Ascending aorta (tissue), 2 donors: ENCODE results near the gene PIKFYVE. TPM values are rescaled to one million over a fixed set of nuclear protein-coding genes. Genes with fewer than 3 reads are reported as not detected.
A peak's percentile ranks its signal among the peaks of the same experiment; 100 is the strongest.

Experiments used
- DNase-seq, 2 donors: peaks; one replicate each; pipeline ENCODE4 v3.0.0-alpha.2; 2019; ENCODE audit warnings: low spot score in 2 of 2
- H3K27ac ChIP-seq, 2 donors: fragments of 200-600 bp; sonication (generic); one replicate each; pipeline ENCODE4 v1.5.1; 2016 to 2017; ENCODE audit warnings: mild to moderate bottlenecking in 1 of 2
- H3K27me3 ChIP-seq: fragments of 200-600 bp; sonication (generic); one replicate; pipeline ENCODE4 v1.5.1; 2017
- H3K36me3 ChIP-seq, 2 donors: fragments of 200-600 bp; sonication (generic); one replicate each; pipeline ENCODE4 v1.5.1; 2016
- H3K4me1 ChIP-seq, 2 donors: fragments of 200-600 bp; sonication (generic); one replicate each; pipeline ENCODE4 v1.5.1; 2016 to 2017; ENCODE audit warnings: mild to moderate bottlenecking in 1 of 2
- H3K4me3 ChIP-seq, 2 donors: fragments of 200-600 bp; sonication (generic); one replicate each; pipeline ENCODE4 v1.5.1; 2016 to 2017; ENCODE audit warnings: mild to moderate bottlenecking in 1 of 2
- H3K9me3 ChIP-seq, 2 donors: fragments of 200-600 bp; sonication (generic); one replicate each; pipeline ENCODE4 v1.5.1; 2016
- CTCF ChIP-seq, 3 experiments: fragments of 200-600 bp in 2 of 3; fragments of 450-650 bp in 1 of 3; sonication (generic) in 2 of 3; IDR thresholded peaks; one replicate each; pipeline ENCODE4 v1.5.1; 2016 to 2019; ENCODE audit warnings: antibody characterized with exemption in 3 of 3, mild to moderate bottlenecking in 1 of 3, moderate library complexity in 1 of 3
- intact Hi-C: fragments of 100-400 bp; cut with DNase I; formaldehyde crosslinking; loops from one replicate; pipeline ENCODE4 v1.15.1; 2023
- total RNA-seq: library from RNA; depleted of rRNA; stranded (reverse); fragments of >200 nt; gene quantifications from one replicate; pipeline ENCODE4 v1.1.0, GENCODE V29; 2016

Gene PIKFYVE
- total RNA-seq, 1 donor from 2014 or later, result 12.0 TPM

DNA sequence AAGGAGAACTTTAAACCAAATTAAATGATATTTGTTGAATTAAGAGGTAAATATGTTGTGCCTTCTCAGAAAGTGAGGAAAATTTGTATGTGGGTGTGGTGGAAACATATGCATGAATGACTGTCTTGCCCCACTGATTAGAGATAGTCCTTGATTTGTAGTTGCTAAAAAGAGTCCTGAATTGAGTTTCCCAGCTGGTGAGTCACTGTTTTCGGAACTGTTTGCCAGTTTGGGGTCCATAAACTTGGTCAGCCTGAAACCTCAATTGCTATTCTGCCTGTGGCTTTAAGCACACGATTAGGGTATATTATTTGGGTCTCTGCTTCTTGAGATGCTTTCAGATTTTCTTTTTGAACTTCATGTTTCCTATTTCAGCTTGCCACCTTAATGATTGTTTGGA is 53.3 kb downstream of the PIKFYVE start:
- peaks cover 3 to 34% of the 10 kb centered on the region in 2 donors for H3K36me3 ChIP-seq
- no peak for TF ChIP-seq CTCF (IDR thresholded peaks at IDR 0.05)
- H3K4me1 ChIP-seq, result peaks cover 3 to 25% of the 10 kb centered on the region in 2 donors
- DNase-seq, result no peak
- peak overlapping the region; percentile 70 to 87 for H3K27ac ChIP-seq
- no peak overlapping the region for H3K4me3 ChIP-seq
- intact Hi-C loops, result loop anchor here (5.0 kb wide), 1 partner anchor 52 kb away; the partner anchor contains the start of gene PIKFYVE
- no peaks in the 10 kb centered on the region for H3K27me3 ChIP-seq
- no peaks in the 10 kb centered on the region for H3K9me3 ChIP-seq

- intact Hi-C loops, result no loop called here
Measured at GRCh38 chr2:208320686-208321085, 54.6 kb downstream of the PIKFYVE start.

GRCh38 chr2:208326016-208326415 is 60.0 kb downstream of the PIKFYVE start:
- H3K36me3 ChIP-seq, result peaks cover 37 to 50% of the 10 kb centered on the region in 2 donors
- H3K27ac ChIP-seq, result no peak overlapping the region
- no peak for TF ChIP-seq CTCF (IDR thresholded peaks at IDR 0.05)
- DNase-seq, result no peak
- intact Hi-C loops, result no loop called here
- no peak overlapping the region for H3K4me3 ChIP-seq
- H3K4me1 ChIP-seq, result peaks cover 2 to 8% of the 10 kb centered on the region in 2 donors
- no peaks in the 10 kb centered on the region for H3K27me3 ChIP-seq
- H3K9me3 ChIP-seq, result no peaks in the 10 kb centered on the region

More at GRCh38 chr2:208320686-208321085, 54.6 kb downstream of the PIKFYVE start:
- Histone ChIP-seq H3K36me3 (peaks cover 9 to 34% of the 10 kb centered on the region in 2 donors), H3K27me3 (no peaks in the 10 kb centered on the region), H3K4me3 (peak overlapping the region in 1 of 2 donors; percentile 25), H3K27ac (peak overlapping the region; percentile 70 to 87), H3K9me3 (no peaks in the 10 kb centered on the region), H3K4me1 (peaks cover 3 to 25% of the 10 kb centered on the region in 2 donors)
- peak; percentile 27 to 77 for DNase-seq
- no peak for TF ChIP-seq CTCF (IDR thresholded peaks at IDR 0.05)

GRCh38 chr2:208329485-208329884 is 63.4 kb downstream of the PIKFYVE start:
- Histone ChIP-seq H3K9me3 (no peaks in the 10 kb centered on the region), H3K27me3 (no peaks in the 10 kb centered on the region), H3K36me3 (peaks cover 52 to 64% of the 10 kb centered on the region in 2 donors), H3K4me1 (no peaks in the 10 kb centered on the region), H3K4me3 (no peak overlapping the region), H3K27ac (no peak overlapping the region)
- intact Hi-C loops, result no loop called here
- TF ChIP-seq CTCF (IDR thresholded peaks at IDR 0.05), result no peak
- no peak for DNase-seq

- DNase-seq, result no peak
- no peak for TF ChIP-seq CTCF (IDR thresholded peaks at IDR 0.05)
- Histone ChIP-seq H3K9me3 (no peaks in the 10 kb centered on the region), H3K27ac (no peak overlapping the region), H3K36me3 (peaks cover 63 to 83% of the 10 kb centered on the region in 2 donors), H3K27me3 (no peaks in the 10 kb centered on the region), H3K4me3 (no peak overlapping the region), H3K4me1 (no peaks in the 10 kb centered on the region)
- intact Hi-C loops, result no loop called here
Measured at GRCh38 chr2:208334230-208334629, 68.2 kb downstream of the PIKFYVE start.

- no peak overlapping the region for H3K4me3 ChIP-seq
- no peak overlapping the region for H3K27ac ChIP-seq
- no peak for TF ChIP-seq CTCF (IDR thresholded peaks at IDR 0.05)
- DNase-seq, result no peak
- H3K27me3 ChIP-seq, result no peaks in the 10 kb centered on the region
- H3K4me1 ChIP-seq, result no peaks in the 10 kb centered on the region
- H3K36me3 ChIP-seq, result peaks cover 34 to 78% of the 10 kb centered on the region in 2 donors
- H3K9me3 ChIP-seq, result no peaks in the 10 kb centered on the region
- intact Hi-C loops, result no loop called here
Measured at GRCh38 chr2:208346756-208347155, 80.7 kb downstream of the PIKFYVE start.
